Measurements from ENCODE around the gene DOK6.
"Not testable (repeated sequence)": the region's sequence is repeated elsewhere in the genome, so short reads cannot be mapped to it uniquely, and the experiment has no call there.

The DOK6 gene

DNA sequence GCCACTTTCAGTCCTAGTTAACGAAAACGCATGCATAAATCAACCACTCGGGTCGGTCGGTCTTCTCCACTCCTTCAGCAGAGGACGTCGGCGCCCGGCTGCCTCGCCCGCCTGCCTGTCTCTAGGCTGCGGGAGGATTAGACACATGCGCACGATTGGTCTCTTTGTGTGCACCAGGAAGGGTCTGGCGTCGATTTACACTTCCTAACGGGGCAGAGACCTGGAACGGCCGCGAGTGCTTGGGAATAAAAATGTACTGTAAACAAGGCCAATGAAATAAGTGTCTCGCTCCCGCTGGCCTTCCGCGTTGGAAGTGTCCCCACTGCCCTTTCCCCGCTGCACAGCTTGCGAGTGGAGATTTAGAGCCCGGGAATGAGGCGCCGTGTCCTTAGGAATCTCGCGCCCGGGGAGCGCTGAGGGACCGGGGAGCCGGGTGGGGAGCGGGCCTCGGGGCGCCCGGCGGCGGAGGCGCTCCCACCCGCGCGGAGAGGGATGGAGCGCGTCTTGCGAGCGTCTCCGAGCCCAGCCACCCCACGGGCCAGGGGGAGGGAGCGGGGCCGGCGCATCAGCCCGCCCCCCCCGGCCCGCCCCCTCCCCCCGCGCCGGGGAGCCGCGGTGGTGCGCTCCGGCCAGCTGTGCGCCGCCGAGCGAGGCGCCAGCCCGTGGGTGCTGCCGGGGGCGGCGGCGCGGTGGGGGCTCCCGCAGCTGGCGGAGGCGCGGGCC, at the start of gene DOK6:
Gene DOK6, plus strand, starts transcription at position 636 of the 723 bp plus-strand sequence.
- Histone ChIP-seq H3K9me3 (ENCODE audit: control insufficient read depth, insufficient read depth, low read length) (no peaks in the 10 kb centered on the region), H3K4me3 (ENCODE audit: low read depth, low read length) (peak within 1 kb of the TSS; percentile 79), H3K4me1 (ENCODE audit: control insufficient read depth, insufficient read depth, low read length) (peaks cover 26% of the 10 kb centered on the region), H3K27ac (ENCODE audit: low read depth, low read length) (peak within 1 kb of the TSS; percentile 42), H3K36me3 (ENCODE audit: control insufficient read depth, insufficient read depth, low read length) (no peaks in the 10 kb centered on the region), H3K9ac (ENCODE audit: low read depth, low read length) (peak within 1 kb of the TSS; percentile 41; the same call in 1 of the 2 replicates), H3K27me3 (ENCODE audit: control insufficient read depth, insufficient read depth, low read length) (peaks cover 58% of the 10 kb centered on the region)

DNA sequence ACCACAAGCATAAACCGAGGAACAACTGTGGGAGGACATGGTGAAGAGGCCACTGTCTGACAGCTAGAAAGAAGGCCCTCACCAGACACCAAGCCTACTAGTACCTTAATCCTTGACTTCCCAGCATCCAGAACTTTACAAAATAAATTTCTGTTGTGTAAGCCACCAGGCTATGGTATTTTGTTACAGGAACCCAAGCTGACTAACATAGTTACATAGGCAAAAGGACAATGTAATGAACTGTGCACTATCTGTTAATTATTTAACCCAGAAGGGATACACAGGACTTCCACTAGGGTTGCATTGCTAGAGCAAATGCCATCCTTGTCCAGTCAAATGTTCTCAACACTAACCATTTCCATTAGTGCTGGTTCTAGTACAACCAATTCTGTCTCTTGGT, 47.7 kb upstream of the DOK6 start:
- H3K36me3 ChIP-seq (ENCODE audit: control insufficient read depth, insufficient read depth, low read length) = no peaks in the 10 kb centered on the region
- H3K27ac ChIP-seq (ENCODE audit: low read depth, low read length) = no peak overlapping the region
- no peaks in the 10 kb centered on the region for H3K27me3 ChIP-seq (ENCODE audit: control insufficient read depth, insufficient read depth, low read length)
- peaks cover 3% of the 10 kb centered on the region; the same call in 1 of the 2 replicates for H3K9me3 ChIP-seq (ENCODE audit: control insufficient read depth, insufficient read depth, low read length)
- H3K9ac ChIP-seq (ENCODE audit: low read depth, low read length) = no peak overlapping the region
- H3K4me3 ChIP-seq (ENCODE audit: low read depth, low read length) = no peak overlapping the region
- no peaks in the 10 kb centered on the region for H3K4me1 ChIP-seq (ENCODE audit: control insufficient read depth, insufficient read depth, low read length)

GRCh38 chr18:69357590-69357989, 43.1 kb upstream of the DOK6 start:
- H3K27me3 ChIP-seq (ENCODE audit: control insufficient read depth, insufficient read depth, low read length) = no peaks in the 10 kb centered on the region
- no peaks in the 10 kb centered on the region for H3K36me3 ChIP-seq (ENCODE audit: control insufficient read depth, insufficient read depth, low read length)
- no peak overlapping the region for H3K27ac ChIP-seq (ENCODE audit: low read depth, low read length)
- H3K9ac ChIP-seq (ENCODE audit: low read depth, low read length) = no peak overlapping the region
- H3K4me3 ChIP-seq (ENCODE audit: low read depth, low read length) = no peak overlapping the region
- H3K4me1 ChIP-seq (ENCODE audit: control insufficient read depth, insufficient read depth, low read length) = no peaks in the 10 kb centered on the region
- peaks cover 6% of the 10 kb centered on the region; the same call in 1 of the 2 replicates for H3K9me3 ChIP-seq (ENCODE audit: control insufficient read depth, insufficient read depth, low read length)

DNA sequence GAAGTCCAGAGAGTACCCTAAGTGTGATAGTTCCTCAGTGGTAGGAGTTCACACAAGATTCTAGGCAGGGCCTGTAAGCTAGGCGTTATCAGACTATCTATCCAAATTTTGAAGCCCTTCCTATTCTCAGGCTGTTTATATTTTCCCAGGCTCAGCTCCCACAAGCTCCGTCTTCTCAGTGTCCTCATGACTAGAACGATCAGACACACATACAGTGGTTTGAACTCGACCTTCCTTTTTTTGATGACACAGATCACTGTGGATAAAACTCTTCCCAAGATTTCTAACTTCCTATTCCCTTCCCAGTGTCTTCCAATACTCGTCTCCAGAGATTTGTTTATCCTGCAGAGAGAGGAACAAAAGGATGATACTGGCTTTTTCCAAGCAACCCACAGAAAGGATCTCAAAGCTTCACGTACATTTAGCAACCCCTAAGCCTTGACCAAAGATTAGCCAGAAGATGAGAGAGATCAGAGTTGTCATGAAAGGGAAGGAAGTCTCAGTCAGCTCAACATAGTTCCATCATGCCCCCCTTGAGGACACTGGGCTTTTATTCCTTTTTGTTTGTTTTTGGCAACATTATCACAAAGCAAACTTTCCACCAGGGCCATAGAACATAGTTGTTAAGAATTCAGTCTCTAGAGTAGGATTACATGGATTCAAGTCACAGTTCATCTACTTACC, 42.3 kb upstream of the DOK6 start:
- Histone ChIP-seq H3K9ac (ENCODE audit: low read depth, low read length) (no peak overlapping the region), H3K4me3 (ENCODE audit: low read depth, low read length) (no peak overlapping the region), H3K36me3 (ENCODE audit: control insufficient read depth, insufficient read depth, low read length) (no peaks in the 10 kb centered on the region), H3K27me3 (ENCODE audit: control insufficient read depth, insufficient read depth, low read length) (no peaks in the 10 kb centered on the region), H3K9me3 (ENCODE audit: control insufficient read depth, insufficient read depth, low read length) (peaks cover 6% of the 10 kb centered on the region; the same call in 1 of the 2 replicates), H3K27ac (ENCODE audit: low read depth, low read length) (peak overlapping the region; percentile 42), H3K4me1 (ENCODE audit: control insufficient read depth, insufficient read depth, low read length) (no peaks in the 10 kb centered on the region)

- not testable (repeated sequence) for H3K27me3 ChIP-seq (ENCODE audit: control insufficient read depth, insufficient read depth, low read length); H3K9ac ChIP-seq (ENCODE audit: low read depth, low read length); H3K4me3 ChIP-seq (ENCODE audit: low read depth, low read length); H3K36me3 ChIP-seq (ENCODE audit: control insufficient read depth, insufficient read depth, low read length); H3K27ac ChIP-seq (ENCODE audit: low read depth, low read length); H3K4me1 ChIP-seq (ENCODE audit: control insufficient read depth, insufficient read depth, low read length); H3K9me3 ChIP-seq (ENCODE audit: control insufficient read depth, insufficient read depth, low read length)
Measured at GRCh38 chr18:69359768-69360167, 40.9 kb upstream of the DOK6 start.

DNA sequence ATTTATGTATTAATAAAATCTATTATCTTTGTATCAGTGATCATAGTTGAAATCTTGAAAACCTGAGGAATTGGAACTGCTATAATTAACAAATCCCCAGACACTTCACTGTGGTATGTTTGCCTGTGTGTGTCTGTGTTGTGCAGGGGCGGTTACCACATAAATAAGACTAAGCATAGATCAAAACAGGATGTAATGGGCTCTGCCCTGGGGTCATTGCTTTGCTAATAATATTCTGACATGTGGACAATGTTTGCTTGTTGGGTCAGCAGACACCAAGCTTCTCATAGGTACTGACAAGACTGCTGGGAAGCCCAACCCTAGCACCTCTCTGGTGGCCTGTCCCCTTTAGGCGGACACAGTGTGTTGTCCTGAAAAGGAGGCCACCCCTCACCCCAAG, 35.8 kb upstream of the DOK6 start:
- no peaks in the 10 kb centered on the region for H3K36me3 ChIP-seq (ENCODE audit: control insufficient read depth, insufficient read depth, low read length)

DNA sequence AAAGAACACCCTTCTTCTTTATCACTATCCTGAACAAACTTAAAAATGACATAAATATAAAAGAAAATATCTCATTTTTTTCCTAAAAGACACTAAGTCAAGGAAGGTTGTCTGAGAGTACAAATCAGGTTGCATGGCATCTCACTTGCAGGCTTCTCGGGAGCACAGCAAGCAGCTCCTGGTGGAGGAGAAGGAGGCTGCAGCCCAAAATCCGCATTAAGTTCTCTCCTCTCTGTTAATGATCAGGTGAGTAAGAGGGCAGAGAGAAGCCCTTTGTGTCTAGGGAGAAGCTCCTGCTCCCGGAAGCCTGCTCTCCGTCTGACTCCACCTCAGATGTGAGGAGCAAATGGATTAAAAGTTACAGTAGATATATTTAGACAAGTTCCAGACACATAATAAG, 35.0 kb upstream of the DOK6 start:
- no peak overlapping the region for H3K9ac ChIP-seq (ENCODE audit: low read depth, low read length)
- no peaks in the 10 kb centered on the region for H3K27me3 ChIP-seq (ENCODE audit: control insufficient read depth, insufficient read depth, low read length)
- no peak overlapping the region for H3K4me3 ChIP-seq (ENCODE audit: low read depth, low read length)
- no peaks in the 10 kb centered on the region for H3K9me3 ChIP-seq (ENCODE audit: control insufficient read depth, insufficient read depth, low read length)
- H3K36me3 ChIP-seq (ENCODE audit: control insufficient read depth, insufficient read depth, low read length) = no peaks in the 10 kb centered on the region
- no peak overlapping the region for H3K27ac ChIP-seq (ENCODE audit: low read depth, low read length)
- H3K4me1 ChIP-seq (ENCODE audit: control insufficient read depth, insufficient read depth, low read length) = no peaks in the 10 kb centered on the region

More for the DNA sequence above, 35.8 kb upstream of the DOK6 start:
- Histone ChIP-seq H3K9ac (ENCODE audit: low read depth, low read length) (no peak overlapping the region), H3K27ac (ENCODE audit: low read depth, low read length) (no peak overlapping the region), H3K27me3 (ENCODE audit: control insufficient read depth, insufficient read depth, low read length) (no peaks in the 10 kb centered on the region), H3K4me1 (ENCODE audit: control insufficient read depth, insufficient read depth, low read length) (no peaks in the 10 kb centered on the region), H3K4me3 (ENCODE audit: low read depth, low read length) (no peak overlapping the region), H3K9me3 (ENCODE audit: control insufficient read depth, insufficient read depth, low read length) (peaks cover 2% of the 10 kb centered on the region; the same call in 1 of the 2 replicates)

- Histone ChIP-seq H3K4me1 (ENCODE audit: control insufficient read depth, insufficient read depth, low read length) (no peaks in the 10 kb centered on the region), H3K36me3 (ENCODE audit: control insufficient read depth, insufficient read depth, low read length) (no peaks in the 10 kb centered on the region)
Measured at GRCh38 chr18:69367104-69367503, 33.6 kb upstream of the DOK6 start.

DNA sequence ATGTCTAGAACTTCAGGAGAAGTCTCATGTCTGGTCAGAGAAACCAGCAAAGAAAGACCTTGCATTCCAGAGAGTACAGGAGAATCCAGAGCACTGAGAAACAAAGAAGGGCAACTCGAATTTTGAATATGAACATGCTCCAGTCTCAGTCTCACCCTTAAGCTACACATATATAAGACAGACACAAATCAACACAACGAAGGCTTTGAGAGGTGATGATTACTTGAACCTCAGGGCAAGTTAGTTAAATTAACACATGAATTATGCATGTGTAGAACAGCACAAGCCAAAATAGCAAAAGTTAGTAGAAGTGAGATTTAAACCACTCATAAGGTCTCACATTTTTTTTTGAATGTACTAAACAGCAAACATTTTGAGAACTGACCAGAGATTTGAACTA, 29.0 kb upstream of the DOK6 start:
- H3K9me3 ChIP-seq (ENCODE audit: control insufficient read depth, insufficient read depth, low read length) = no peaks in the 10 kb centered on the region
- H3K27me3 ChIP-seq (ENCODE audit: control insufficient read depth, insufficient read depth, low read length) = no peaks in the 10 kb centered on the region
- no peak overlapping the region for H3K4me3 ChIP-seq (ENCODE audit: low read depth, low read length)
- no peak overlapping the region for H3K27ac ChIP-seq (ENCODE audit: low read depth, low read length)
- no peaks in the 10 kb centered on the region for H3K36me3 ChIP-seq (ENCODE audit: control insufficient read depth, insufficient read depth, low read length)
- no peaks in the 10 kb centered on the region for H3K4me1 ChIP-seq (ENCODE audit: control insufficient read depth, insufficient read depth, low read length)
- no peak overlapping the region for H3K9ac ChIP-seq (ENCODE audit: low read depth, low read length)

More at GRCh38 chr18:69367104-69367503, 33.6 kb upstream of the DOK6 start:
- H3K27ac ChIP-seq (ENCODE audit: low read depth, low read length) = no peak overlapping the region
- no peak overlapping the region for H3K4me3 ChIP-seq (ENCODE audit: low read depth, low read length)
- H3K9me3 ChIP-seq (ENCODE audit: control insufficient read depth, insufficient read depth, low read length) = no peaks in the 10 kb centered on the region
- H3K27me3 ChIP-seq (ENCODE audit: control insufficient read depth, insufficient read depth, low read length) = no peaks in the 10 kb centered on the region
- no peak overlapping the region for H3K9ac ChIP-seq (ENCODE audit: low read depth, low read length)

- H3K27me3 ChIP-seq (ENCODE audit: control insufficient read depth, insufficient read depth, low read length) = no peaks in the 10 kb centered on the region
- no peaks in the 10 kb centered on the region for H3K36me3 ChIP-seq (ENCODE audit: control insufficient read depth, insufficient read depth, low read length)
- no peaks in the 10 kb centered on the region for H3K9me3 ChIP-seq (ENCODE audit: control insufficient read depth, insufficient read depth, low read length)
- H3K4me3 ChIP-seq (ENCODE audit: low read depth, low read length) = no peak overlapping the region
- no peak overlapping the region for H3K9ac ChIP-seq (ENCODE audit: low read depth, low read length)
- no peaks in the 10 kb centered on the region for H3K4me1 ChIP-seq (ENCODE audit: control insufficient read depth, insufficient read depth, low read length)
- no peak overlapping the region for H3K27ac ChIP-seq (ENCODE audit: low read depth, low read length)
Measured at GRCh38 chr18:69380324-69380723, 20.4 kb upstream of the DOK6 start.

GRCh38 chr18:69383186-69383585, 17.5 kb upstream of the DOK6 start:
- H3K36me3 ChIP-seq (ENCODE audit: control insufficient read depth, insufficient read depth, low read length) = no peaks in the 10 kb centered on the region
- H3K4me3 ChIP-seq (ENCODE audit: low read depth, low read length) = no peak overlapping the region
- H3K9me3 ChIP-seq (ENCODE audit: control insufficient read depth, insufficient read depth, low read length) = no peaks in the 10 kb centered on the region
- H3K4me1 ChIP-seq (ENCODE audit: control insufficient read depth, insufficient read depth, low read length) = peaks cover 6% of the 10 kb centered on the region; the same call in 1 of the 2 replicates
- no peak overlapping the region for H3K27ac ChIP-seq (ENCODE audit: low read depth, low read length)
- H3K9ac ChIP-seq (ENCODE audit: low read depth, low read length) = no peak overlapping the region
- no peaks in the 10 kb centered on the region for H3K27me3 ChIP-seq (ENCODE audit: control insufficient read depth, insufficient read depth, low read length)
